ENCODE results near the gene PAQR9.

DNA sequence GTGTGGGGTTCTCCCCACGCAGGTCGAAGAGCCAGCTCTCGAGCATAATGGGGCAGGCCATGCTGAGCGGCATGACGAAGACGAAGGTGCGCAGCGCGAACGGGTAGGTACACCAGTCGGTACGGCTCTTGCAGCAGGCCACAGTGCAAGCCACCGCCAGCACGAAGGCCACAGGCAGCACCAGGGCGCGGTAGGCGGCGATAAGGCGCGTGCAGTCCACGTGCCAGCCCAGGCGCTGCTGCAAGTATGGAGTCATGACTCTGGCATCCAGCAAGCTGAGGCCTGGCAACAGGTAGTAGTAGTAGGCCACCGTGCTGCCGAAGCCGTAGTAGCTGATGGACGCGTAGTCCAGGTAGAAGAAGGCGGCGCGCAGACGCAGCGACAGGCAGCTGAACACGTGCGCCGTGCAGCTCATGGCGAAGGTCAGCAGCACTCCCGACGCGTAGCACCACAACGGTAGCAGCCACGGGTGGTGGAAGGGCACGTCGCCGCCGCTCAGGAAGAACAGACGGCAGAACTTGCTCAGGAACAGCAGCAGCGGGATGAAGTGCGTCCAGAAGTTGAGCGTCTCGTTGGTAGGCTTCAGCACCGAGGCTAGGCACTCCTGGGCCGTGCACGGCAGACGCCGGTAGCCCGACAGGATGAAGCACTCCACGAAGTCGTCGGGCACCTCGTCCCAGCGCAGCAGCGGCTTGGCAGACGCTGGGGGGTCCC is 797 bp downstream of the PAQR9 start:
- no peak for TF ChIP-seq EZH2 (IDR thresholded peaks at IDR 0.05; ENCODE audit: low read length, missing control alignments)
- TF ChIP-seq, protein P1, sequence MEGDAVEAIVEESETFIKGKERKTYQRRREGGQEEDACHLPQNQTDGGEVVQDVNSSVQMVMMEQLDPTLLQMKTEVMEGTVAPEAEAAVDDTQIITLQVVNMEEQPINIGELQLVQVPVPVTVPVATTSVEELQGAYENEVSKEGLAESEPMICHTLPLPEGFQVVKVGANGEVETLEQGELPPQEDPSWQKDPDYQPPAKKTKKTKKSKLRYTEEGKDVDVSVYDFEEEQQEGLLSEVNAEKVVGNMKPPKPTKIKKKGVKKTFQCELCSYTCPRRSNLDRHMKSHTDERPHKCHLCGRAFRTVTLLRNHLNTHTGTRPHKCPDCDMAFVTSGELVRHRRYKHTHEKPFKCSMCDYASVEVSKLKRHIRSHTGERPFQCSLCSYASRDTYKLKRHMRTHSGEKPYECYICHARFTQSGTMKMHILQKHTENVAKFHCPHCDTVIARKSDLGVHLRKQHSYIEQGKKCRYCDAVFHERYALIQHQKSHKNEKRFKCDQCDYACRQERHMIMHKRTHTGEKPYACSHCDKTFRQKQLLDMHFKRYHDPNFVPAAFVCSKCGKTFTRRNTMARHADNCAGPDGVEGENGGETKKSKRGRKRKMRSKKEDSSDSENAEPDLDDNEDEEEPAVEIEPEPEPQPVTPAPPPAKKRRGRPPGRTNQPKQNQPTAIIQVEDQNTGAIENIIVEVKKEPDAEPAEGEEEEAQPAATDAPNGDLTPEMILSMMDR (conservative IDR thresholded peaks at IDR 0.05 in 1 of 2, IDR thresholded peaks at IDR 0.05 in 1 of 2; ENCODE audit: low read depth in 1 of 2, low read length in 2 of 2), result no peak
